WTC11 (cell line): ENCODE results near the gene SERPINA6. TPM values are rescaled to one million over a fixed set of nuclear protein-coding genes. Genes with fewer than 3 reads are reported as not detected.

Experiments
- ATAC-seq: fragments of 200-7000 bp; cut with Tn5 transposase; 2 replicates; pipeline ENCODE4 v1.10.0; 2021; ENCODE audit warnings: mild to moderate bottlenecking, moderate library complexity
- CTCF ChIA-PET: fragments of 300-600 bp; sonication (Branson Sonifier 250); formaldehyde crosslinking; loops from one replicate; lab custom pipeline; 2021; ENCODE audit warnings: antibody characterized with exemption; lab: Charles Lee
- POLR2A ChIA-PET: fragments of 350-600 bp; sonication (Branson Sonifier 250); formaldehyde crosslinking; loops from one replicate; lab custom pipeline; 2021; ENCODE audit warnings: antibody characterized with exemption; lab: Charles Lee
- DNase-seq: peaks from one replicate; pipeline ENCODE4 v3.0.0; 2021; ENCODE audit warnings: low spot score
- H3K27ac Mint-ChIP-seq: 2 replicates; pipeline ENCODE4 v1.8.0; 2021; ENCODE audit warnings: mixed read lengths
- H3K27me3 Mint-ChIP-seq: 2 replicates; pipeline ENCODE4 v1.8.0; 2021; ENCODE audit warnings: low read depth, mild to moderate bottlenecking, moderate library complexity, mixed read lengths
- H3K36me3 Mint-ChIP-seq: 2 replicates; pipeline ENCODE4 v1.8.0; 2021; ENCODE audit warnings: mixed read lengths
- H3K4me1 Mint-ChIP-seq: 2 replicates; pipeline ENCODE4 v1.8.0; 2022; ENCODE audit warnings: mixed read lengths
- H3K4me3 Mint-ChIP-seq: 2 replicates; pipeline ENCODE4 v1.8.0; 2021; ENCODE audit warnings: mild to moderate bottlenecking, moderate library complexity, mixed read lengths
- H3K9me3 Mint-ChIP-seq: 2 replicates; pipeline ENCODE4 v1.8.0; 2021; ENCODE audit warnings: mixed read lengths
- AFF4 ChIP-seq: sonication (generic); formaldehyde crosslinking; IDR thresholded peaks from 2 replicates; pipeline ENCODE4 v1.8.1; 2023; ENCODE audit warnings: mild to moderate bottlenecking, missing genetic modification reagents, borderline replicate concordance
- E2F4 ChIP-seq: sonication (generic); formaldehyde crosslinking; IDR thresholded peaks from 2 replicates; pipeline ENCODE4 v1.8.1; 2022; ENCODE audit warnings: low read depth, mild to moderate bottlenecking, moderate library complexity, missing genetic modification reagents, borderline replicate concordance
- ELF4 ChIP-seq: sonication (generic); formaldehyde crosslinking; IDR thresholded peaks from 2 replicates; pipeline ENCODE4 v1.8.1; 2022; ENCODE audit warnings: low read depth, mild to moderate bottlenecking, moderate library complexity, missing genetic modification reagents
- GTF2I ChIP-seq: fragments of 250-450 bp; sonication (Bioruptor Pico); conservative IDR thresholded peaks from 2 replicates; pipeline ENCODE4 v1.4.0; 2021; ENCODE audit warnings: mild to moderate bottlenecking
- MLX ChIP-seq: sonication (generic); formaldehyde crosslinking; IDR thresholded peaks from 2 replicates; pipeline ENCODE4 v1.8.1; 2023; ENCODE audit warnings: mild to moderate bottlenecking, missing genetic modification reagents, moderate library complexity
- NFATC4 ChIP-seq: fragments of 250-450 bp; sonication (Bioruptor Pico); IDR thresholded peaks from 2 replicates; pipeline ENCODE4 v1.9.0; 2021; ENCODE audit warnings: mild to moderate bottlenecking
- NR2C2 ChIP-seq: sonication (generic); formaldehyde crosslinking; IDR thresholded peaks from 2 replicates; pipeline ENCODE4 v1.8.0; 2022; ENCODE audit warnings: mild to moderate bottlenecking, missing genetic modification reagents
- SMAD4 ChIP-seq: sonication (generic); formaldehyde crosslinking; IDR thresholded peaks from 2 replicates; pipeline ENCODE4 v1.8.0; 2022; ENCODE audit warnings: mild to moderate bottlenecking, missing genetic modification reagents
- SP1 ChIP-seq: sonication (generic); formaldehyde crosslinking; conservative IDR thresholded peaks from 2 replicates; pipeline ENCODE4 v1.8.1; 2022; ENCODE audit warnings: missing genetic modification reagents
- STAT6 ChIP-seq: sonication (generic); formaldehyde crosslinking; conservative IDR thresholded peaks from 2 replicates; pipeline ENCODE4 v1.8.1; 2023; ENCODE audit warnings: mild to moderate bottlenecking, low read depth, missing genetic modification reagents, moderate library complexity
- USF2 ChIP-seq: sonication (generic); formaldehyde crosslinking; IDR thresholded peaks from 2 replicates; pipeline ENCODE4 v1.8.1; 2023; ENCODE audit warnings: mild to moderate bottlenecking, missing genetic modification reagents, moderate library complexity
- ZBTB43 ChIP-seq: sonication (generic); formaldehyde crosslinking; IDR thresholded peaks from 2 replicates; pipeline ENCODE4 v1.8.1; 2023; ENCODE audit warnings: mild to moderate bottlenecking, missing genetic modification reagents
- ZNF121 ChIP-seq: sonication (generic); formaldehyde crosslinking; IDR thresholded peaks from 2 replicates; pipeline ENCODE4 v1.8.0; 2023; ENCODE audit warnings: missing genetic modification reagents
- ZNF532 ChIP-seq: fragments of 250-450 bp; sonication (Bioruptor Pico); IDR thresholded peaks from 2 replicates; pipeline ENCODE4 v1.9.0; 2021; ENCODE audit warnings: mild to moderate bottlenecking, borderline replicate concordance
- total RNA-seq: library from RNA; stranded (reverse); gene quantifications from 3 replicates; pipeline ENCODE4 v1.2.3, GENCODE V29; 2021

Gene SERPINA6
- total RNA-seq, 1 experiment from 2014 or later = 0.15 TPM

- TF ChIP-seq STAT6 (CRISPR knock-in tag) (no peak), ZNF532 (CRISPR knock-in tag) (no peak), ELF4 (CRISPR knock-in tag) (no peak), NR2C2 (CRISPR knock-in tag) (no peak), USF2 (CRISPR knock-in tag) (no peak), SMAD4 (CRISPR knock-in tag) (no peak), ZNF121 (CRISPR knock-in tag) (no peak), GTF2I (CRISPR knock-in tag) (no peak), E2F4 (CRISPR knock-in tag) (no peak)
- TF ChIP-seq, all 79 proteins: peak for 0
Measured at GRCh38 chr14:94316692-94317091, 6.4 kb downstream of the SERPINA6 start (continued).

GRCh38 chr14:94314890-94315289 lies 8.2 kb downstream of the SERPINA6 start:
- TF ChIP-seq AFF4 (CRISPR knock-in tag) (no peak), ZBTB43 (no peak), MLX (CRISPR knock-in tag) (no peak), SP1 (no peak), NFATC4 (no peak)
- H3K4me1 Mint-ChIP-seq = 0 out of 2 replicates have a peak, but pooled peaks cover 2% of the 10 kb centered on the region
- H3K4me3 Mint-ChIP-seq = no peak overlapping the region
- ATAC-seq = no peak
- ChIA-PET POLR2A (no interaction called here), CTCF (interaction anchor here (1.0 kb wide), 1 partner anchor 178 kb away, joined by 3 read pairs; no protein-coding TSS in a partner anchor)
- no peaks in the 10 kb centered on the region for H3K9me3 Mint-ChIP-seq
- H3K27ac Mint-ChIP-seq = no peak overlapping the region
- DNase-seq = no peak
- no peaks in the 10 kb centered on the region for H3K36me3 Mint-ChIP-seq
- H3K27me3 Mint-ChIP-seq = no peaks in the 10 kb centered on the region
